Measurements from ENCODE around the gene SLC38A4.

SLC38A4 gene

DNA sequence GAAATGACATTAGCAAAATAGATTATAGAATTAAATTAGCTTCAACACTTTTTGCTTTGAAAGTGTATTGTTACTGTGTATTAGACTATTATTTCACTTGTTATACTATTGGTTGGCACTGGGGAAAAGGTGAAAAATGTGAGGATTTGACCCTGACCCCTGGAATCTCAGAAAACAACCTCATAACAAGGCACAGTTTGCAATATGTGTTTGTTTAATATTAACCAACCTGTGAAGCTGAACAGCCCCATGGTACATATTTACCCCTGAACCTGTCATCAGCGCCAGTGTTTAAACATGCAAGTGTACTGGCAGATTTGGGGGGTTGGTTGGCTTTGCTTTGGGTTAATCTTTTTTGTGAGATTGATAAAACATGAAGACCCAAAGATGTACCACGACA lies 11.7 kb downstream of the SLC38A4 start:
- no peak for DNase-seq

DNA sequence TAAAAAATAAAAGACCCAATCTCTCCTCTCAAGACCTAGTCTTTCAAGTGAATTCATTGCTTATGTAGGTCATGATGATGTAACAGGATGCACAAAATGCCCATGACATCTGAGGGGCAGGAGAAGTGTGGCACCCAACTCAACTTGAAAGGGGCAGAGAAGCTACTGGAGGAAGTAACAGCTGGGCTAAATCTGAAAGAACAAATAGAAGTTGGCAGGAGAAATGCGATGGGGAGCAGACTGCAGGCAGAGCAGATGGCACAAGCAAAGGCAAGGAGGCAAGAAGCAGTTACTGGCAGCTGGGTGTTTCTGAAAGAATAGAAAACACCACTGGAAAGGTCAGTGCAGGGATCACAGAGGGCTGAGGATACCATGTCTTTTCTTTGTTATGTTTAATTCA lies 14.6 kb downstream of the SLC38A4 start:
- no peak for DNase-seq

DNA sequence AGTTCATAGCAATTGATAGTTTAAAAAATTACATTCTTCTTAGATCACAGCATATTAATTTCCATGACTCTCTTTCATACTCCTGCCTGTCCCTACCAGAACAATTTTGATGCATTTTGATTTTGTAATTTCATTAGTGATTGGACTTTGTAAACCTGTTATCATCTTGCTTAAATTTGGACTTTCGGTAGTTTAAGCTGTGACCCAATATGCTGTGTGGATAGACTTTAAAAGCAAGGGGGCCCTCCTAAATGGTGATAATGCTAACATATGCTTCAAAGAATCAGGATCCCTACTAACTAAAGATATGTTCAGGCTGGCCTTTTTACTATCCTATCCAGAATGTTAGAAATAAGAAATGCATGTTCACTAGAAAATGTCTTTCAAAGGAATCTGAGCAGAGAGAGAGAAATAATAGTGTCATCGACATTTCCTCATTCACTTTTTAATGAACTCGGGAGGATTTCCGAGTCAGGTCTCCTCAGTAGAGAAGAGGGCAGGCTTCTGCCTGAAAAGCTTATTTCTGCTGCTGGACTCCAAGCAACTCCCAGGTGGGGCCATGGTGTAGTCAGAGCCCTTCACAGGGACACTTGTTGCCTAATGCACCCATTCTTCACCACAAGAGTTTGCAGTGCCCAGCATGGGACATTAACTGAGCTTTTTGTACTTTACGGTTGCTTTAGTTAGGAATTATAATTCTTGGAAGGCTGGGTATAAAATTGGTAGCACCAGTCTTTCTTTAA lies 16.7 kb downstream of the SLC38A4 start:
- DNase-seq, result no peak

DNA sequence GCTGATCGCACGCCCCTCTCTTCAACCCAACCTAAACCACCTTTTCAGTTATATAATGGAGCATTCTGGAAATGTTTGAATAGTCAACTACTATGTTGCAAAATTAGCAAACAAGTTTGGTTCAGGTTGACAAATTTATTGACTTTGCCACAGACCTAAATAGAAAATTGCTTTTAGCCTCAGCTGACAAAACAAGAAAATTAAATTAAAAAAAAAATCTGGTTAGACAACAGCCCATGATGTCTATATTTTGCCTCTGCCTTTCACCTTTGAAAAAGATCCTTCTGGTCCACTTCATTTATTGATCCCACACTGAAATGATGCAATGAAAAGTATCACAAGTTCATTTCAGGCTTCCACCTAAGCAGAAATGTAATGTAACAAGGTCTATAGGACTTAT lies 17.5 kb downstream of the SLC38A4 start:
- DNase-seq, result no peak

DNA sequence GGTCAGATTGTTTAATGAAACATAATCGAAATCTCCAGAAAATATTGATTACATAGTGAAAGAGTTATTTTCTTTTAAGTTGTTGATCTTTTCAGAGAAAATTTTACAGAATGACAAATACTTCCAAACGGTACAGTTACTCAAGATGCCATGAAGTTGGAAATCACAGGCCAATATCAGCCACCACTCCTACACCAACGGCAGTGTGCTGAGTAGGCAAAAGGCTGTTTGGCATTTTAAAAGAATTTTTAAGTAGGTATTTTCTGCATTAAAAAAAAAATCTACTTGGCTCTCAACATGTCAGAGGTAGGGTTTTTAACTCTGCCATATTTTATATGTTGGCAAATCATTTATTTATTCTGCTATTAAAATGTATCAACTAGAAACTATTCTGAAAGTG lies 21.7 kb downstream of the SLC38A4 start:
- no peak for DNase-seq

DNA sequence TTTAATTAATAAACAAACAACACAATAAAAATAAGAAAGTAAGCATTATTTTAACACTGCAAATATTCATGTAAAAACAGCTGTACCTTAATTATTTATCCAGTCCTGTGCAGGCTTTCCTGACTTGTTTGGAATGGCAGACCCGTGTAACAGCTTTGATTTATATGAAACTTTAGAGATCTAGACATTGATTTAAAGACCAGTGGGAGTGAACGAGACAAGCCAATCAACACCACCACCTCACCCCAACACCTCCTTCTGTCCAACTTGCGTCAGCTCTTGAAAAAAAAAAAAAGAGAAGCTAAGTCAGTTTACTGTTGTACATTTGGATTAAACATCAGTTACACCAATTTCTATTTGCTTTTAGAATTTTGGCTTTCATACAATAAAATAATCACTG lies 22.3 kb downstream of the SLC38A4 start:
- DNase-seq, result no peak

DNA sequence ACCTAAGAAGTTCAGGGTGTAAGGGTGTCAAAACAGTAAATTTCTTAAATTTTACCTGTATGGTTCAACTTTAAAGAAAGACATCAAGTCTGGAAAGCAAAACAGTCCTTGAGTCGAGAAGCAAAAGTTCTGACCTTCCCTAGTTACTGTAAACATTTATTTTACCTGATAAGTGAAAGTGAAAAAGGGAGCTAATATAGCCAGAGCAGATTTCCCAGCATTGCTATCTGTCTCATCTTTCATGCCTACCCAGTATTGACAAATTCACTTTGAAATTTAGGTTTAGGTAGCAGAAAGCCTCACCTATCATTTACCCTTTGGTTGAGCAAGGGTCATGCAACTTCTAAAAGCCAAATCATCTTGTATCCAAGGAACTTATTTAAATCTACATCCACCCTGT lies 24.5 kb downstream of the SLC38A4 start:
- no peak for DNase-seq

DNA sequence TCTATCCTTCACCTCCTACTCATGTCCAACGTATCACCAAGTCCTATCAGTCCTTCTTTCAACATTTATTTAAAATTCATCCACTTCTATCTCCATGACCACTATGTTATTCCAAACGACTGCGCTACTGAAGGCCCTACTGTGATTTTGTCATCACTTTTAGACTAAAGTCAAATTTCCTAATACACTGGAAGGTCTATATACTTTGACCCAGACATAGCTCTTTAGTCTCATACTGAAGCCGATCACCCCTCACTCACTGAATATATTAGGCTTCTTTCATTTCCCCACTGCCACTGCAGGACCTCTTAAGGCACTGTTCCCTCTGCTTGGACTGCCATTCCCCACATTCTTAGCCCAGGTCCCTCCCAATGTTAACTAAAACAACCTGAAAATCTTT lies 25.6 kb downstream of the SLC38A4 start:
- DNase-seq, result no peak

DNA sequence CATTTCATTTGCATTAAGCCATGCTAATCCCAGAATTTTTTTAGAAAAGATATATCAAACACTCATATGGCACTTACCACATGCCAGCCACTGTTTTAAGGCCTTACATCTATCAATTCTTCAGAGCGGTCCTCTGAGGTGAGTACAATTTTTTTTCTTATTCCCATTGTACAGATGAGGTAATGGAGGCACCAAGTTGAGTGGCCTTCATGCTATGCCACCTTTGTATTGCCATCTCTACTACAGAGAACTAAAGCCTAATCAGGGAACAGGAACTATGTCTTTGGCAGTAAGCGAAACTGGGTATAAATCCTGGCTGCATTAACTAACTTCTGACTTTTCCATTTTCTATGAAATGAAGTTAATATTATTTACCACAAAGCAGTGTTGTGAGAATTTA lies 27.1 kb downstream of the SLC38A4 start:
- DNase-seq, result no peak

DNA sequence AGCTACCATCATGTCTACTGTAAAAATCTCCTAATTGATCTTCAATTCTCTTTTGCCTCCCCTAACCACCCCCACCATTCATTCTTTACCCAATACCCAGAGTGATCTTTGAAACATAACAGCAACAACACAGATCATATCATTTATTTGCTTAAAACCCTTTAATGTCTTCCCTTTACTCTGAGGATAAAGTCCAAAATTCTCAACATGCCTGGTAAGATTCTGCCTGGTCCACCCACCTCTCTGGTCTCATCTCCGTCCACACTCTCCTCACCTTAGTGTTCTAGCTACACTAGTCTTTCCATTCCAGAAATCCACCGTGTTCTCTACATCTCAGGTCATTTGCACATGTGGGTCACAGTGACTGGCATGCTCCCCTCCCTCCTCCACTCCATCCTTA lies 27.7 kb downstream of the SLC38A4 start:
- no peak for DNase-seq

DNA sequence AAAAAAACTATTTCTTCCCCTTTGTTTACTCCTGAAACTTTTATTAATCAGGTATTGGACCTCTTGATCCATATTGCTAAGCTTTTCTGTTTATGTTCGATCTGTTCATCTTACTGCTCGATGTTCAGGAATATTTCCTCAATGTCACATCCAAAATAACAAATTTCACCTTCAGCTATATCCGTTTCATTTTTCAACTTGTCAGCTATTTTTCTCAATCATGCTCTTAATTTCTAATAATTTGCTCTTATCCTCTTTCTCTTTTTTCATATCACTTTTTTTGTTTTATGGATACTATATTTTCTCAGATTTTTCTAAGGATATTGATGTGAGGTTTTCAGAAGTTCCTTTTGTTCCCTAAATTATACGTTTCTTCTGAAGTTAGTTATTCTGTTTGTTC lies 29.8 kb downstream of the SLC38A4 start:
- no peak for DNase-seq

DNA sequence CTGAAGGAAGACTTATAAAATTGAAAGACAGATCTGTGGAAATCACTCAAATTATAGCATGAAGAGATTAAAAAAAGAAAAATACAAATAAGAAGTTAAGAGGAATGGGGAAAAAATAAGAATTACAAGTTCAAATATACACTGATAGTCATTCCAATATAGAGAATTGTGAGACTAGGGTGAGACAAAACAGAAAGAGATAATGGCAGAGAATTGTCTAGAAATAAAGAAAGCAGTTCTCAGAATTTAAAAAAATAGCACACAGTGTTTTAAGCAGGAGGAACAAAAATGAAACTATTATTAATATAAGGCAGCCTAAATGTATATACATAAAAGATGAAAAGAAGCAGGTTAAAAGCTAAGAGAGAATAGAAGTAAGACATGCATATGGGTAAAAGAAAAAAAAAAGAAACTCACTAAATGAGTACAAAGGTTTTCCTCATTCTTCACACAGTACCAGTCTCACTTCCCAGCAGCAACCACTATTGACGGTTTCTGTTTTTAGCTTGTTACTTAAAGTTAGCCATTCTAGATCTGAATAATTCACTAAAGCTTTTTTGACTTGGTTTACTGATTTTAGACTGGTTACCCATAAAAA lies 31.1 kb downstream of the SLC38A4 start:
- peak; percentile 2 for DNase-seq

DNA sequence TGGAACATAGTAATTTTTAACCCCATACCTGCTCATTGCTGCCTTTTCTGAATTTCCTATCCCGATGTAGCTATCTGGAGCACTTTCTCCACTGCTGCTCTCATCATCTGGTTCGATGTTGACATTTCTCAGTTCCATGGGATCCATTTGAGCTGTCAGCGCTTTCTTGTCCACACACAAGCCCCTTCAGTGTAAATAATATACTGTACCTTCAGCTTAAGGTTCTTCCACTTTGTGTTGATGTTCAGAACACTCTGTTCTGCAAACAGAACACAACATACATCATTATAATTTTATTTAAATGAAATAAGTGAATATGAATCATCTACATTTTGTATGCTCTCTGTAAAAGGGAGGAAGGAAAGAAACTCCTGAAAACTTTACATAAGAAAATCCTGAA lies 32.9 kb downstream of the SLC38A4 start:
- DNase-seq, result no peak

DNA sequence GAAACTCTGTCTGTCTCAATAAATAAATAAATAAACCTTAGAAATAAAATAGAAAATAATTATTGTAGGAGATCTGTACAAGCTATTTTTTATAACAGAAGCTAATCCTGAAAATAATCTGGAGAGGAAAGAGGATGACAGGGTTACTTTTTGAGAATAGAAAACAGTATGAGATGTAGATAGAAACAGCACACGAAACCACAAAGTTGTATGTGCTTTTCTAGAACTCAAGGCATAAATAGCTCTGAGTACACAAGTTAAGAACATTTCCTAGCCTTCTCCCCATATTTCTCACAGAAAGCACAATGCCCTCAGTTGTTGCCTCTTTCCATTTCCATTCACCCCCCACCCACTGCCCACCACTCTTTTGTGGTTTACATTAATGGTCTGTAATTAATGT lies 35.7 kb downstream of the SLC38A4 start:
- DNase-seq, result no peak

DNA sequence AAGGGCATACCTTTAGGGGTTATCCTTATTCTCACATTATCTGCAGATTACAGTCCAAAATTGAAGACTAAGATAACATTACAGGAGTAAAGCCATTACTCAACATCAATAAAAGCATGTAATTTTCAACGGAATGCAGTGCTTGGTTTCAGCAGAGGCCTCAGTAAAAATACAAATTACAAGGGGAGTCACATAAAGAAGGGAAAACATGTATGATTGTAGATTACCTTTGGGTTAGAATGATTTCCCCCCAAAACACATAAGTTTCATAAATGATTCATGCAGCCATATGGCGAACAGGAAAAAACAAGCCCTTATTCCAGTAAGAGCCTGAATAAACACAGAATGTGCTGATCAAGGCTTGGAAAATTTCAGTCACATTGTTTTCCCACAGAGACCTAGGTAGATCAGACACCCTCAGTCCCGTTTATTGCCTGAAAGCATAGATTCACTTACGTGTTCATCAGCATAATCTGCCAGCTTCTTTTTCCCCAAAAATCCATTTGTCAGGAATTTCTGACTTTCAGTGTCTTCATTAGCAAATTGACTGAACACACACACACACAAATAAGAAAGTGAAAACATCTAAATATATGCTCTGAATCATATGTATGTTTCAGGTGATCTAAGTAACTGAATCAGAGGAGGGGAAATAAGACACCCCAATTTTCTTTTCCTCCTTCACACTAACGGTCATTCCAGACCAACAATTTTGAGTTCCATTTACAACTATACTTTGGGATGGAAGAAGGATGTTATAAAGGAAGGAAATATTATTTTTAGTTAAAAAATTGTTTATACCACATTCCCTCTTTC lies 37.5 kb downstream of the SLC38A4 start:
- DNase-seq, result no peak

DNA sequence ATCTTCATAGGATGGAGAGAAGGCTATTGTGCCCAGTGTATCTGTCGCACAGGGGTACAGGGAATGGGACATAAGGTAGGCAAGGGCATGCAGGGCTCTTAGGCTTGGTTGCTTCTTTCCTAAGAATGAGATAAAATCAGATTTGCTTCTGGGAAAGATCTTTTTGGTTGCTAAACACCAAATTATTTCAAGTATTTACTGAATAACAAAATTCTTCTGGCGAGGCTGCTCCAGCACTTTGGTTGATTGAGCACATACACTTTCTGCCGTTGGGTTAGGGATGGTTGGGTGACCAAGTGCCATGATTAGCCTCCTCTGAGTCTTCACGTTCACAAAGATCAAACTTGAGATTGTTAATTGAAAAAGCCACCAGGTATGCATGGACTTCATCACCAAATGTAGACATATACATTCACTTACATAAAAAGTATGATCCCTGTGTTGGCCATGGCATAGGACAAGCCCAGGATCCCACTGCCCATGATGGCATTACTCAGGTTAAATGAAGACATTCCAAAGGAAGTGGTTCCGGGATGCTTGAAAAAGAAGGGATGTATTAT lies 38.2 kb downstream of the SLC38A4 start:
- no peak for DNase-seq

DNA sequence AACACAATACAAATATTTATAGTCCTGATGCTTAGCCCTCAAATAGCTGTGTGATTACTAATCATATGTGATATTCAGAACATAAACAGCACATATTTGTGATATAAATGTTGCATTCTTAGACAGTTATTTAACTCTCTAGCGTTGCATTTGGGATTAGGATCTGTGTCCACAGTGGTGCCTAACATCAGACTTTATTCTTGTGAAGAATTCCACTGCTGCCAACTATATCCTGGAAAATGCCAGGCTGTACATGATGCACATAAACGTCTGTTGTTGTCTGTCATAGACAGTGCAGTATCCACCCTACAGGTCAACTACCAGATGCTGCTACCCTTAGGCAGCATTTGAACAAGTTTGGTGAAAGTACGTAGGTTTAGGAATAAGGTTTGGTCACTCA lies 39.0 kb downstream of the SLC38A4 start:
- no peak for DNase-seq

DNA sequence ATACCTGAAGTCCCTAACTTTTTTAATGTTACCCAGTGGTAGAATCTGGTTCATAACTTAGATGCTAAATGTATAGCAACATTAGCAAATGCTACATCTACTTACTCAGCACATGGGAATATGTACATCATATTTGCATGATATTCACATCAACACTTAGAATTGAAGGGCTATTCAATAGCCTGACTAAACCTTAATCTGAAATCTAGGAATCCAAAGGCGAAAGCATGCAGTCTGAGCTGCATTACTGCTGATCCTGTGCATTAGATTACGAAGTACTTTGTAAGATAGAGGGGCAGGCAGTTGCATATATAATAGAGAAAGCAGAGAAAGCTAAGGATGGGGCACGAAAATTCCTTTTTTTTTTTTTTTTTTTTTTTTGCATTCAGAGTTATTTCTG lies 40.4 kb downstream of the SLC38A4 start:
- DNase-seq, result no peak

DNA sequence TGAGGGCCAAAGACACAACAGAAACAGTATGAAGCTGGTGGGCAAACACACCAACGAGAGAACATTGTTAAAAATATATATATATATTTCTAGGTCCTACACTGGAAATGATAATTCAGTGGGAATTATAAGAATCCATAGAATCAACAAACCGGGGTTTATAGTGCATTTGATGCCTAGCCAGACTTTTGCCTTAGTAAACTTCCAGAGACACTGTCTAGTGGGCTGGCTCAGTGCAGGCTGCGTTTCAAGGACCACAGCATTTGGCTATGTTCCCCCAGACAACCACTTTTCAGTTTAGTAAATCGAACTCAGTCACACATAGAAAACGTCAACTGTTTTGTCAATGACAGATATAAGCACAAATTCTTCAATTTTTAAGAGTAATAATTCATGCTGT lies 41.9 kb downstream of the SLC38A4 start:
- DNase-seq, result no peak

DNA sequence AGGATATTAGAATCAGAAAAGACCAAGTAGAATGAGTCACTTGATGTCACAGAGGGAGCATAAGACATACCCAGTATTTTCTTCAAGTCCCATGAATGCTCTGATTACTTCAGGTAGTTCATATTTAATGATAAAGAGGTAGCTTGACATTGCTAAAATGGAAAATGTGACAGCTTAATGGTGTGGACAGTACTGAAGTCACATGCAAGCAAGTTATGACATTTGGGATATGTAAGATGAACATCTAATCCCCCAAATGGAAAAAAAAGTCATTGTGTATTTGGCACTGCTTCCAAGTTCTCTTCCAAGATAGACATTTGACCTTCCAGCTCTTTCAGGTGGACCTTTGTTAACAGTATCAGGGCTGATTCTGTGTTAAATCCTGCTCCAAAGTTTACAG lies 45.9 kb downstream of the SLC38A4 start:
- no peak for DNase-seq

DNA sequence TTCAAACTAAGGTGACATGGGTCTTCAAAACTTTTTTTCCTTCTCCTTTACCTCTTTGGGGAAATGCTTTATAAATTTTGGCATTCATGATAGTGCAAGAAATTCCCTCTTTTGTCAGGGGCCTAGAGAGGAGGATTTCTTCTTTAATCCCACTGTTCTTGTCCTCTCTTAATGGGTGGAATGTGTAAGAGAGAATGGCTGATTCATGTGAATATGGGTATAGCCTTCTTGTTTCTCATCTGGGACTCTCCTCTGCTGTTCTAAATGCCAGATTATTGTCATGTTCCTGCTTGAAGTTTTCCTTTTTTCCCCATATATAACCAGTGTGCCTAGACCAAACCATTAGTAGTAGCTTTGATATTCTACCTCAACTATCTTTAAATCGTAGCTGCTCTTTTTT lies 46.7 kb downstream of the SLC38A4 start:
- DNase-seq, result no peak

DNA sequence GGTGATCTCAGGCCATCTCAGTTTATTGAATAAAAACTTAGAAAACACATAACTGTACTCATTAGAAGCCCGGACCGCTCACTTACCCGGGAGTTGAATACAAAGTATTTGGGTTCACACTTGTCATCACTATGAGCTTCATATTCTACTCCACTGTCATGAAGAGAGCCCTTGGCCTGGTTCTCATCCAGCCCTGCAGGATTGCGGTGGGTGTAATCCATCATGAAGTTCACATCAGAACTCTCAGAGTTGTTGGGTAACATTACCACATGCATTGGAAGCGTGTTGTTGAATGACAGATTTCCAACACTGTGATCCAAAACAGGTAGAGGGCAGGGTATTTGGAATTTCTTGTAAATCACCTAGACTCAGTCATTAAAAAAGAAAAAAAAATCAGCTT lies 47.4 kb downstream of the SLC38A4 start:
- DNase-seq, result no peak

DNA sequence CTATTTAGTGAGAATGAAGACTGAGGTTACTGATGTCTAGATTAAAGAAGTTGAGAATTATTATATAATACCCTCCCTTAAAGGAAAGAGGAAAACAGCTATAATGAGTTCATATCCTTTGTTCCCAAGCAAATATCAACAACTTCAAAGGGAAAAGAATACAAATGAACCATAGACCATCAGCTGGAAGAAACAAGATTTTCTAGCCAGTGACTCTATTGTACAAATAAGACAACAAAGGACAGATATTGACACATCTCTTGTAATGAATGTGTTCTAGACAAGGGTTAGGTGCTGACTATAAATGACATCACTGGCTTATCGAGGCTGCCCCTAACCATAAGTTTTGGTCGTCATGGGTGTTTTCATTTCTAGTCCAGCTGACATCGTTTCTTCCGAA lies 48.2 kb downstream of the SLC38A4 start:
- no peak for DNase-seq

DNA sequence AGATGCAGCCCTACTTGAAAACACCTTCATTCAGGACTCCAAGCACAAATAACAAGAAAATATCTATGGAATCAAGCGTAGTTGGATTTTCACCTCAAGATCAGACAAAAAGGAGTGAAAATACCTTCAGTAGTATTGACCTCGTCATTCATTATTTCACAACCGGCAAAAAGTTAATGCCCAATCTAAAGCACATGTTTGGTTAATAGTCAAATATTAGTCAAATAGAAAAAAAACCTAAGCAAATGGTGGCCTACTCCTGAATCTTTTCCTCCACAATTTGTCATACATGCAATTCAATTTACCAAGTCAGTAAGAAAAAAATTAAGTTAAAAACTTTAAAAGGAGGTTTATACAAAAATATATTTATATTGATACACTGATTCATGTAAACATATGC lies 50.0 kb downstream of the SLC38A4 start:
- no peak for DNase-seq

Measured in stimulated activated CD4-positive, alpha-beta T cell treated with anti-CD3 and anti-CD28 coated beads, Interleukin-15, amount 100 ng/mL, for 24 hours (primary cell).